HepG2 (cell line): ENCODE results near the gene TNXB. TPM values are rescaled to one million over a fixed set of nuclear protein-coding genes. Genes with fewer than 3 reads are reported as not detected.
A peak's percentile ranks its signal among the peaks of the same experiment; 100 is the strongest.

Experiments
- CBX1 ChIP-seq: IDR thresholded peaks from one replicate; pipeline ENCODE4 v1.6.1; 2016; ENCODE audit warnings: antibody characterized with exemption, low read depth
- ESRRA ChIP-seq: sonication (generic); formaldehyde crosslinking; IDR thresholded peaks from 2 replicates; pipeline ENCODE4 v1.5.1; 2020; ENCODE audit warnings: mild to moderate bottlenecking, low read depth, missing genetic modification reagents
- HOXA3 ChIP-seq: sonication (generic); formaldehyde crosslinking; IDR thresholded peaks from 2 replicates; pipeline ENCODE4 v1.5.0; 2020; ENCODE audit warnings: missing genetic modification reagents
- KDM2A ChIP-seq: sonication (generic); formaldehyde crosslinking; IDR thresholded peaks from 2 replicates; pipeline ENCODE4 v1.4.0; 2020; ENCODE audit warnings: low read depth, missing genetic modification reagents, borderline replicate concordance
- MED8 ChIP-seq: sonication (generic); formaldehyde crosslinking; IDR thresholded peaks from 2 replicates; pipeline ENCODE4 v1.8.1; 2023; ENCODE audit warnings: mild to moderate bottlenecking, missing genetic modification reagents; ENCODE audit not compliant: insufficient replicate concordance
- MTF2 ChIP-seq: sonication (generic); formaldehyde crosslinking; IDR thresholded peaks from 2 replicates; pipeline ENCODE4 v1.5.0; 2020; ENCODE audit warnings: missing genetic modification reagents, borderline replicate concordance
- SMAD9 ChIP-seq: sonication (generic); formaldehyde crosslinking; IDR thresholded peaks from 2 replicates; pipeline ENCODE4 v1.5.1; 2020; ENCODE audit warnings: mild to moderate bottlenecking, missing genetic modification reagents
- SOX5 ChIP-seq: IDR thresholded peaks from 2 replicates; pipeline ENCODE4 v1.6.1; 2016; ENCODE audit warnings: borderline replicate concordance
- U2AF1 ChIP-seq: fragments of 200-400 bp; formaldehyde crosslinking; optimal IDR thresholded peaks from 2 replicates; pipeline ENCODE3; 2017; ENCODE audit warnings: mild to moderate bottlenecking, low read depth, low read length
- ZBTB3 ChIP-seq: sonication (generic); formaldehyde crosslinking; IDR thresholded peaks from 2 replicates; pipeline ENCODE4 v1.4.0; 2020; ENCODE audit warnings: low read depth, mild to moderate bottlenecking, moderate library complexity, missing genetic modification reagents, borderline replicate concordance
- ZBTB7B ChIP-seq: sonication (generic); formaldehyde crosslinking; IDR thresholded peaks from 2 replicates; pipeline ENCODE4 v1.4.0; 2020; ENCODE audit warnings: missing genetic modification reagents
- ZNF234 ChIP-seq: sonication (generic); formaldehyde crosslinking; conservative IDR thresholded peaks from 2 replicates; pipeline ENCODE4 v1.5.1; 2020; ENCODE audit warnings: mild to moderate bottlenecking, missing genetic modification reagents
- ZNF251 ChIP-seq: sonication (generic); formaldehyde crosslinking; IDR thresholded peaks from 2 replicates; pipeline ENCODE4 v1.9.0; 2021; ENCODE audit warnings: mild to moderate bottlenecking, missing genetic modification reagents
- ZNF260 ChIP-seq: sonication (generic); formaldehyde crosslinking; IDR thresholded peaks from 2 replicates; pipeline ENCODE4 v1.4.0; 2020; ENCODE audit warnings: missing genetic modification reagents, low read depth, mild to moderate bottlenecking, borderline replicate concordance
- ZNF282 ChIP-seq: fragments of 450-650 bp; IDR thresholded peaks from 2 replicates; pipeline ENCODE4 v1.6.1; 2018; ENCODE audit not compliant: partially characterized antibody
- ZNF3 ChIP-seq: IDR thresholded peaks from 2 replicates; pipeline ENCODE4 v1.7.0; 2017; ENCODE audit warnings: inconsistent platforms
- ZNF333 ChIP-seq: sonication (generic); formaldehyde crosslinking; IDR thresholded peaks from 2 replicates; pipeline ENCODE4 v1.4.0; 2020; ENCODE audit warnings: mild to moderate bottlenecking, missing genetic modification reagents, borderline replicate concordance
- ZNF569 ChIP-seq: sonication (generic); formaldehyde crosslinking; IDR thresholded peaks from 2 replicates; pipeline ENCODE4 v1.5.0; 2020; ENCODE audit warnings: mild to moderate bottlenecking, missing genetic modification reagents, moderate library complexity, borderline replicate concordance
- ZNF572 ChIP-seq: sonication (generic); formaldehyde crosslinking; IDR thresholded peaks from 2 replicates; pipeline ENCODE4 v1.5.1; 2020; ENCODE audit warnings: mild to moderate bottlenecking, missing genetic modification reagents
- ZNF772 ChIP-seq: sonication (generic); formaldehyde crosslinking; IDR thresholded peaks from 2 replicates; pipeline ENCODE4 v1.5.0; 2020; ENCODE audit warnings: mild to moderate bottlenecking, missing genetic modification reagents
- polyA plus RNA-seq, 8 experiments: library from polyadenylated mRNA; depleted of rRNA in 3 of 8; stranded (reverse) in 7 of 8; unstranded in 1 of 8; fragments of >200 nt; fragmentation: Illumina TruSeq in 4 of 8; extraction: Trizol in 4 of 8; gene quantifications; 2 replicates each; pipeline versions ENCODE4 v1.2.1 to v1.2.3, GENCODE V29; 2011 to 2016; ENCODE audit warnings: low read depth in 4 of 8, missing spikeins in 1 of 8, mixed read lengths in 1 of 8; ENCODE audit not compliant: insufficient read depth in 1 of 8
- total RNA-seq, 5 experiments: library from RNA; depleted of rRNA; stranded (reverse); fragments of >200 nt; fragmentation: Illumina TruSeq; extraction: Trizol; gene quantifications; 2 replicates each; pipeline ENCODE4 v1.2.3, GENCODE V29; 2016; ENCODE audit warnings: low read depth in 1 of 5
- TF ChIP-seq, protein P1 (sequence below): fragments of 450-650 bp; IDR thresholded peaks from 2 replicates; pipeline ENCODE4 v1.6.1; 2017
- TF ChIP-seq, protein P2 (sequence below), 2 experiments: sonication (generic) in 1 of 2; formaldehyde crosslinking in 1 of 2; IDR thresholded peaks; 2 replicates each; pipeline versions ENCODE4 v1.5.1 to v1.6.1; 2011 to 2020; ENCODE audit warnings: borderline replicate concordance in 1 of 2, low read depth in 1 of 2, low read length in 1 of 2, mild to moderate bottlenecking in 1 of 2, missing genetic modification reagents in 1 of 2, moderate library complexity in 1 of 2
- TF ChIP-seq, protein P3 (sequence below): sonication (generic); formaldehyde crosslinking; IDR thresholded peaks from 2 replicates; pipeline ENCODE4 v1.4.0; 2020; ENCODE audit warnings: mild to moderate bottlenecking, missing genetic modification reagents

TNXB gene
- total and polyA plus RNA-seq, 2 of the 13 experiments (the other 11 are each of a cell fraction or from before 2014, with no cell fraction given): 1.6 to 2.7 TPM

DNA sequence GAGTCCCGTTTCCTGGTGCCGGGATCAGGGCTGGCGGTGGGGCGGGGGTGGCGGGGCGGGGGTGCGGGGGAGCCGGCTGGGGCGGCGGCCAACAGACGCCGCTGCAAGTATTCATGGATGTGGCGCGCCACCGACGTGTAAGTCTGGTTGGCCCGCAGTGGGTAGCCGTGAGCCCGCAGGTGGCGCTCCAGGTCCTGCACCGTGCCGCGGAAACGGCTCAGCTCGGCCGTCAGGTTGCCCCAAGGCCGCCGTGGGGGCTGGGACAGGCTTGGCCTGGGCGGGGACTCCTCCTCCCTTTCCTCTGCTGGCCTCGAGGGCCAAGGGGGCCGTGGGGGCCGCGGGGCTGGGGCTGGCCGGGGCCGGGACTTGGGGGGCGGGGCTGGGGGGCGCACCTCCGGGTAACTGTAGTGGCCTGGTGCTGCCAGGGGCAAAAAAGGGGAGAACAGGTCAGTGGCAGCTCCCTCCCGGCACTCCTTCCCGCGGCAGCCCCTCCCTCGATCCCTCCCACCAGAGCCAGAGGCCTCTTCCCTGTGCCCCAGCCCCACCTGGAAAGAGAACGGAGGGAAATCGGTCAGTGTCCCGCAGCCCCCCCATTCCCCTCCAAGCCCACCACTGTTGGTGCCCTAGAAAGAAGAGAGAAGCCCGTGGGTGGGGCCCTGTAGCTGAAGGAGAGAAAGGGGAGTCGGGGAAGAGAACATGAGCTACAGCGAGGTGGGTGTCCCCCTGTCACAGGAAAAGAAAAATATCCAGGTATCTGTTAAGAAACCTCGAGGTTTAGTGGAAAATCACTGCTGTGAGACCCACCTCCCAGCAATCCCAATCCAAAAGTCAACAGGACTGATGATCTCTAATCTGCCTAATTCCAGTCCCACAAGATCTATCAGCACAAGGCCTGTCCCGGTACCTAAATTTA lies 21.3 kb downstream of the TNXB start (continued):
- TF ChIP-seq CBX1 (peak; percentile 63), ZNF569 (CRISPR knock-in tag) (0 out of 2 replicates have a peak, but pooled peaks have one; percentile 53), ZBTB7B (peak; percentile 77), ZNF251 (CRISPR knock-in tag) (no peak), ZBTB3 (CRISPR knock-in tag) (no peak), KDM2A (peak; percentile 93), ZNF3 (CRISPR knock-in tag) (no peak), MTF2 (CRISPR knock-in tag) (no peak), ZNF282 (no peak), SMAD9 (CRISPR knock-in tag) (no peak), ZNF333 (no peak), MED8 (CRISPR knock-in tag) (no peak), ZNF772 (CRISPR knock-in tag) (peak; percentile 46; the same call in 1 of the 2 replicates), ZNF234 (CRISPR knock-in tag) (no peak), HOXA3 (peak; percentile 85), ESRRA (CRISPR knock-in tag) (0 out of 2 replicates have a peak, but pooled peaks have one; percentile 46), SOX5 (no peak), ZNF260 (CRISPR knock-in tag) (no peak), ZNF572 (CRISPR knock-in tag) (no peak), U2AF1 (no peak)
- TF ChIP-seq, protein P1, sequence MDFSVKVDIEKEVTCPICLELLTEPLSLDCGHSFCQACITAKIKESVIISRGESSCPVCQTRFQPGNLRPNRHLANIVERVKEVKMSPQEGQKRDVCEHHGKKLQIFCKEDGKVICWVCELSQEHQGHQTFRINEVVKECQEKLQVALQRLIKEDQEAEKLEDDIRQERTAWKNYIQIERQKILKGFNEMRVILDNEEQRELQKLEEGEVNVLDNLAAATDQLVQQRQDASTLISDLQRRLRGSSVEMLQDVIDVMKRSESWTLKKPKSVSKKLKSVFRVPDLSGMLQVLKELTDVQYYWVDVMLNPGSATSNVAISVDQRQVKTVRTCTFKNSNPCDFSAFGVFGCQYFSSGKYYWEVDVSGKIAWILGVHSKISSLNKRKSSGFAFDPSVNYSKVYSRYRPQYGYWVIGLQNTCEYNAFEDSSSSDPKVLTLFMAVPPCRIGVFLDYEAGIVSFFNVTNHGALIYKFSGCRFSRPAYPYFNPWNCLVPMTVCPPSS: no peak
- TF ChIP-seq, protein P2, sequence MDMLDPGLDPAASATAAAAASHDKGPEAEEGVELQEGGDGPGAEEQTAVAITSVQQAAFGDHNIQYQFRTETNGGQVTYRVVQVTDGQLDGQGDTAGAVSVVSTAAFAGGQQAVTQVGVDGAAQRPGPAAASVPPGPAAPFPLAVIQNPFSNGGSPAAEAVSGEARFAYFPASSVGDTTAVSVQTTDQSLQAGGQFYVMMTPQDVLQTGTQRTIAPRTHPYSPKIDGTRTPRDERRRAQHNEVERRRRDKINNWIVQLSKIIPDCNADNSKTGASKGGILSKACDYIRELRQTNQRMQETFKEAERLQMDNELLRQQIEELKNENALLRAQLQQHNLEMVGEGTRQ (IDR thresholded peaks at IDR 0.05; ENCODE audit: low read depth, low read length): no peak
- TF ChIP-seq, protein P2 (CRISPR knock-in tag; IDR thresholded peaks at IDR 0.05; ENCODE audit: borderline replicate concordance): no peak
- TF ChIP-seq, protein P3, sequence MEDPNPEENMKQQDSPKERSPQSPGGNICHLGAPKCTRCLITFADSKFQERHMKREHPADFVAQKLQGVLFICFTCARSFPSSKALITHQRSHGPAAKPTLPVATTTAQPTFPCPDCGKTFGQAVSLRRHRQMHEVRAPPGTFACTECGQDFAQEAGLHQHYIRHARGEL: no peak
